ENCODE results near the gene KIF1A. TPM values are rescaled to one million over a fixed set of nuclear protein-coding genes. Genes with fewer than 3 reads are reported as not detected.

KIF1A gene
- total RNA-seq, 1 experiment from 2014 or later: not detected

DNA sequence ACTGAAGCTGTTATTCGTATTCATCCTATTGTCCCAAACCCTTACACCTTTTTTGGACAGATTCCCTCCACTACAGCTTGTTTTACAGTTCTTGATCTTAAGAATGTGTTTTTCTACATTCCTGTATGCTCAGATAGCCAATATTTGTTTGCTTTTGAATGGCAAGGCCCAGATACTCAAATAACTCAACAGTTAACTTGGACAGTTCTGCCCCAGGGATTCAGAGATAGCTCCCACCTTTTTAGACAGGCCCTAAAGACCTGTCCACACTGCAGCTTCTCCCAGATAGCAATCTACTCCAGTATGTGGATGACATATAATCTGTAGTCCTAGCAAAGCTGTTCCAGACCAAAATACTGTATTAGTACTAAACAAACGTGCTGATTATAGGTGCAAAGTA, 41.5 kb upstream of the KIF1A start:
- Histone ChIP-seq H3F3A (ENCODE audit: insufficient read depth, low read depth) (peaks cover 4% of the 10 kb centered on the region; the same call in 1 of the 2 replicates), H4K20me1 (ENCODE audit: insufficient read depth) (no peaks in the 10 kb centered on the region), H3K9me3 (ENCODE audit: insufficient read depth, low read depth) (no peaks in the 10 kb centered on the region), H3K36me3 (ENCODE audit: low read depth) (no peaks in the 10 kb centered on the region), H3K27ac (no peak overlapping the region), H3K27me3 (ENCODE audit: insufficient read depth, low read depth) (no peaks in the 10 kb centered on the region), H3K4me3 (no peak overlapping the region), H2AFZ (no peak overlapping the region), H3K4me1 (replicated peaks; ENCODE audit: insufficient read depth) (0 out of 2 replicates have a peak, but pooled peaks cover 7% of the 10 kb centered on the region), H3K79me2 (ENCODE audit: low read depth) (no peaks in the 10 kb centered on the region), H3K9me2 (ENCODE audit: insufficient read depth) (no peaks in the 10 kb centered on the region), H3K4me2 (no peak overlapping the region)
- peak in 1 of 2 experiments; percentile 70 for DNase-seq
- ChIA-PET POLR2A (ENCODE audit: unreplicated experiment) (interaction anchor here (0.6 kb wide), 3 partner anchors 35 to 605 kb away, joined by 3 to 5 read pairs (median 5); no protein-coding TSS in a partner anchor), CTCF (interaction anchor here (0.7 kb wide), 1 partner anchor 52 kb away, joined by 3 read pairs; no protein-coding TSS in a partner anchor)
- no peak for TF ChIP-seq EZH2 (IDR thresholded peaks at IDR 0.05; ENCODE audit: low read depth)
- TF ChIP-seq, protein P1, sequence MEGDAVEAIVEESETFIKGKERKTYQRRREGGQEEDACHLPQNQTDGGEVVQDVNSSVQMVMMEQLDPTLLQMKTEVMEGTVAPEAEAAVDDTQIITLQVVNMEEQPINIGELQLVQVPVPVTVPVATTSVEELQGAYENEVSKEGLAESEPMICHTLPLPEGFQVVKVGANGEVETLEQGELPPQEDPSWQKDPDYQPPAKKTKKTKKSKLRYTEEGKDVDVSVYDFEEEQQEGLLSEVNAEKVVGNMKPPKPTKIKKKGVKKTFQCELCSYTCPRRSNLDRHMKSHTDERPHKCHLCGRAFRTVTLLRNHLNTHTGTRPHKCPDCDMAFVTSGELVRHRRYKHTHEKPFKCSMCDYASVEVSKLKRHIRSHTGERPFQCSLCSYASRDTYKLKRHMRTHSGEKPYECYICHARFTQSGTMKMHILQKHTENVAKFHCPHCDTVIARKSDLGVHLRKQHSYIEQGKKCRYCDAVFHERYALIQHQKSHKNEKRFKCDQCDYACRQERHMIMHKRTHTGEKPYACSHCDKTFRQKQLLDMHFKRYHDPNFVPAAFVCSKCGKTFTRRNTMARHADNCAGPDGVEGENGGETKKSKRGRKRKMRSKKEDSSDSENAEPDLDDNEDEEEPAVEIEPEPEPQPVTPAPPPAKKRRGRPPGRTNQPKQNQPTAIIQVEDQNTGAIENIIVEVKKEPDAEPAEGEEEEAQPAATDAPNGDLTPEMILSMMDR (conservative IDR thresholded peaks at IDR 0.05): no peak
- no TSS peak for BruUV-seq (replicated peaks)
- intact Hi-C loops (cut with micrococcal nuclease; ENCODE audit: unreplicated experiment): no loop called here

- H3K27ac ChIP-seq: no peak overlapping the region
- BruUV-seq (replicated peaks): no TSS peak
- ChIA-PET POLR2A (ENCODE audit: unreplicated experiment) (no interaction called here), CTCF (no interaction called here)
- no peak overlapping the region for H2AFZ ChIP-seq
- no peaks in the 10 kb centered on the region for H3K79me2 ChIP-seq (ENCODE audit: low read depth)
- DNase-seq: no peak
- H3K36me3 ChIP-seq (ENCODE audit: low read depth): no peaks in the 10 kb centered on the region
- H3K9me2 ChIP-seq (ENCODE audit: insufficient read depth): no peaks in the 10 kb centered on the region
- intact Hi-C loops (cut with micrococcal nuclease; ENCODE audit: unreplicated experiment): loop anchor here (5.0 to 10.0 kb wide), 3 partner anchors 33 to 496 kb away; partner anchors contain the start of genes FARP2 and MTERF4
- no peaks in the 10 kb centered on the region for H3K9me3 ChIP-seq (ENCODE audit: insufficient read depth, low read depth)
- no peak overlapping the region for H3K4me2 ChIP-seq
- no peak overlapping the region for H3K4me3 ChIP-seq
- 0 out of 2 replicates have a peak, but pooled peaks cover 7% of the 10 kb centered on the region for H3K4me1 ChIP-seq (replicated peaks; ENCODE audit: insufficient read depth)
- H3K27me3 ChIP-seq (ENCODE audit: insufficient read depth, low read depth): no peaks in the 10 kb centered on the region
- H4K20me1 ChIP-seq (ENCODE audit: insufficient read depth): no peaks in the 10 kb centered on the region
- TF ChIP-seq EZH2 (IDR thresholded peaks at IDR 0.05; ENCODE audit: low read depth): no peak
- TF ChIP-seq, protein P1 (conservative IDR thresholded peaks at IDR 0.05): no peak
- peaks cover 4% of the 10 kb centered on the region; the same call in 1 of the 2 replicates for H3F3A ChIP-seq (ENCODE audit: insufficient read depth, low read depth)
Observed at GRCh38 chr2:240858871-240859270, 38.9 kb upstream of the KIF1A start.

DNA sequence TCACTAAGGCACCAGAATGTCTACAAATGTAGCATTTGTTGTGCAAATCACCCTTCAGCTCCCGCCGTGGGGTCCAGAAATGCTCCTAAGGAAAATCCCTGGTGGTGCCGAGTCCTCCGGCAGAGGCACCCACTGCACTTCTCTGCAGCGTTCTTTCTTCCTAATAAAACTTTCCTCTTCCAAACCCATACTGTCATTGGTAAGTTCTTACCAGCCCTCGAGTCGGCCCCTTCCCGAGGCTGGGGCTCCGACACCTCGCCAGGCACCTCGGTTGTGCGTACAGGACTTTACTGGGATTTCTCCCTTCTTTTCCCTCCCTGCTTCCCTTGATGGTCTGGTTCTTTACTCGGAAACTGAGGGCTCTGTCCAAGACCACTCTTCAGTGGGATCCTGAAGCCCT, 38.3 kb upstream of the KIF1A start:
- Histone ChIP-seq H3K27me3 (ENCODE audit: insufficient read depth, low read depth) (no peaks in the 10 kb centered on the region), H3K36me3 (ENCODE audit: low read depth) (no peaks in the 10 kb centered on the region), H3F3A (ENCODE audit: insufficient read depth, low read depth) (peaks cover 4% of the 10 kb centered on the region; the same call in 1 of the 2 replicates), H3K79me2 (ENCODE audit: low read depth) (no peaks in the 10 kb centered on the region), H3K4me1 (replicated peaks; ENCODE audit: insufficient read depth) (0 out of 2 replicates have a peak, but pooled peaks cover 7% of the 10 kb centered on the region), H3K9me2 (ENCODE audit: insufficient read depth) (no peaks in the 10 kb centered on the region), H2AFZ (no peak overlapping the region), H3K27ac (no peak overlapping the region), H3K4me3 (no peak overlapping the region), H3K4me2 (no peak overlapping the region), H4K20me1 (ENCODE audit: insufficient read depth) (no peaks in the 10 kb centered on the region), H3K9me3 (ENCODE audit: insufficient read depth, low read depth) (no peaks in the 10 kb centered on the region)
- intact Hi-C loops (cut with micrococcal nuclease; ENCODE audit: unreplicated experiment): loop anchor here (5.0 to 10.0 kb wide), 3 partner anchors 34 to 496 kb away; partner anchors contain the start of genes FARP2 and MTERF4
- TF ChIP-seq, protein P1 (conservative IDR thresholded peaks at IDR 0.05): no peak
- TF ChIP-seq EZH2 (IDR thresholded peaks at IDR 0.05; ENCODE audit: low read depth): no peak
- CTCF ChIA-PET: interaction anchor here (0.7 kb wide), 1 partner anchor 133 kb away, joined by 5 read pairs; no protein-coding TSS in a partner anchor
- no TSS peak for BruUV-seq (replicated peaks)
- DNase-seq: no peak
- POLR2A ChIA-PET (ENCODE audit: unreplicated experiment): no interaction called here
